T-cell (primary cell): Measurements from ENCODE around the gene PDSS2. TPM values are rescaled to one million over a fixed set of nuclear protein-coding genes. Genes with fewer than 3 reads are reported as not detected.

Experiments used
- ATAC-seq, 4 experiments: fragments of 200-7000 bp in 3 of 4; fragments of 150-1000 bp in 1 of 4; cut with Tn5 transposase; replicated peaks in 1 of 4; 1 replicate in 3 of 4; 2 replicates in 1 of 4; pipeline ENCODE4 v1.10.0; 2021; ENCODE audit warnings: moderate library complexity in 3 of 4, mild to moderate bottlenecking in 2 of 4, moderate number of reproducible peaks in 1 of 4
- CTCF ChIA-PET, 2 donors: fragments of 300-600 bp; sonication (Branson Sonifier 250); formaldehyde crosslinking; loops; one replicate each; lab custom pipeline; 2022; ENCODE audit warnings: antibody characterized with exemption in 2 of 2; lab: Charles Lee
- POLR2A ChIA-PET, 2 donors: fragments of 300-600 bp; sonication (Branson Sonifier 250); formaldehyde crosslinking; loops; one replicate each; lab custom pipeline; 2022; ENCODE audit warnings: antibody characterized with exemption in 2 of 2; lab: Charles Lee
- DNase-seq, 35 experiments: peaks; one replicate each; pipeline versions ENCODE4 v3.0.0 to v3.0.0-alpha.2; 2013 to 2023
- H3K27ac ChIP-seq: one replicate; pipeline ENCODE4 v1.5.1; 2013; ENCODE audit warnings: low read length
- H3K27me3 ChIP-seq, 2 experiments: replicated peaks in 1 of 2; 1 replicate in 1 of 2; 2 replicates in 1 of 2; pipeline versions ENCODE4 v1.6.1 to v1.7.0; 2013; ENCODE audit warnings: low read length in 1 of 2, mixed read lengths in 1 of 2; ENCODE audit not compliant: control insufficient read depth in 2 of 2, insufficient read depth in 2 of 2; ENCODE audit errors: extremely low read depth in 1 of 2
- H3K36me3 ChIP-seq, 2 donors: 1 replicate in 1 of 2; 2 replicates in 1 of 2; pipeline versions ENCODE4 v1.6.1 to v1.7.0; 2013; ENCODE audit warnings: low read length in 1 of 2; ENCODE audit not compliant: control insufficient read depth in 2 of 2, insufficient read depth in 1 of 2; ENCODE audit errors: extremely low read depth in 1 of 2
- H3K4me1 ChIP-seq, 2 experiments: 1 replicate in 1 of 2; 2 replicates in 1 of 2; pipeline versions ENCODE4 v1.6.1 to v1.7.0; 2013; ENCODE audit warnings: low read length in 2 of 2, mixed read lengths in 1 of 2; ENCODE audit not compliant: insufficient read depth in 2 of 2, control insufficient read depth in 1 of 2; ENCODE audit errors: extremely low read depth in 1 of 2
- H3K4me3 ChIP-seq, 2 donors: 1 replicate in 1 of 2; 2 replicates in 1 of 2; pipeline versions ENCODE4 v1.5.1 to v1.7.0; 2013; ENCODE audit warnings: mild to moderate bottlenecking in 2 of 2, low read length in 1 of 2, moderate library complexity in 1 of 2; ENCODE audit not compliant: control insufficient read depth in 1 of 2; ENCODE audit errors: extremely low read depth in 1 of 2
- H3K9me3 ChIP-seq: 2 replicates; pipeline ENCODE4 v1.7.0; 2013
- H3K27ac Mint-ChIP-seq, 2 donors: one replicate each; pipeline ENCODE4 v1.8.0; 2020 to 2021; ENCODE audit warnings: mild to moderate bottlenecking in 2 of 2, mixed read lengths in 2 of 2
- H3K27me3 Mint-ChIP-seq, 2 donors: one replicate each; pipeline ENCODE4 v1.8.0; 2021 to 2022; ENCODE audit warnings: mixed read lengths in 2 of 2
- H3K36me3 Mint-ChIP-seq: one replicate; pipeline ENCODE4 v1.8.0; 2021; ENCODE audit warnings: mixed read lengths
- H3K4me1 Mint-ChIP-seq, 3 donors: one replicate each; pipeline ENCODE4 v1.8.0; 2020 to 2022; ENCODE audit warnings: mixed read lengths in 3 of 3, mild to moderate bottlenecking in 1 of 3
- H3K4me3 Mint-ChIP-seq, 3 donors: one replicate each; pipeline ENCODE4 v1.8.0; 2020 to 2022; ENCODE audit warnings: mild to moderate bottlenecking in 3 of 3, mixed read lengths in 3 of 3, moderate library complexity in 3 of 3
- H3K9me3 Mint-ChIP-seq, 3 donors: one replicate each; pipeline ENCODE4 v1.8.0; 2020 to 2022; ENCODE audit warnings: mixed read lengths in 3 of 3
- WGBS: methylation state at CpG from one replicate; pipeline ENCODE4 v1.1.5; 2013; ENCODE audit warnings: missing lambda C conversion rate; ENCODE audit not compliant: insufficient coverage; 5-methylcytosine and 5-hydroxymethylcytosine counted together
- total RNA-seq, 35 experiments: library from RNA in 6 of 35; stranded (reverse) in 6 of 35; fragments of 120-200 nt in 1 of 35; gene quantifications; one replicate each; pipeline versions ENCODE4 v1.2.1 to v1.2.4 and lab custom pipeline; 2013 to 2026

Gene PDSS2
- total RNA-seq, 5 donors from 2014 or later (not counting 1 experiment from before 2014, with no cell fraction given), result 10.8 to 13.6 (median 11.8) TPM

DNA sequence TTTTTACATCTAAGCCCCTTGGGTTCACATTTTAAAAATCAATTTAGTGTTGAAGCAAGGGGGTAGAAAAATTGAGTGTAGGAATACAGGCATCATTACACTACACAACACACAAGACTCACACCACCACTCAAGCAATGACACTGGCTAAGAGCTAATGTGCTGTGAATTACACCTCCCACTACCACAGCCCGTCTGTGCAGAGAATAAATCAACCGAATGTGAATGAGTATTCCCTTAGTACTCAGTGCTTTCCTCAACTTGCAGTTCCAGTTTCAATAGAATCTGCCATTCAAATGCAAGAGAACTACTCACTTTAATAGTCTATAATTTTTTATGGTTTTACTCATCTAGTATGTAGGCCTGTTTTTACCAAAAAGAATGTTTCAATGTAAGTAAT is 114.4 kb downstream of the PDSS2 start:
- no peaks in the 10 kb centered on the region for H3K36me3 ChIP-seq
- ATAC-seq (no peak), DNase-seq (no peak)
- Mint-ChIP-seq H3K36me3 (peaks cover 8% of the 10 kb centered on the region), H3K27ac (no peak overlapping the region), H3K27me3 (no peaks in the 10 kb centered on the region), H3K9me3 (no peaks in the 10 kb centered on the region), H3K4me3 (no peak overlapping the region), H3K4me1 (peaks cover 0 to 4% (median 0%) of the 10 kb centered on the region in 3 donors)
- H3K4me1 ChIP-seq, result no peaks in the 10 kb centered on the region
- H3K9me3 ChIP-seq, result no peaks in the 10 kb centered on the region
- CTCF ChIA-PET, result no interaction called here
- no CpG with 5 or more reads among the region's 2 CpGs for WGBS
- no peak overlapping the region for H3K27ac ChIP-seq
- POLR2A ChIA-PET, result no interaction called here
- no peaks in the 10 kb centered on the region for H3K27me3 ChIP-seq
- H3K4me3 ChIP-seq, result no peak overlapping the region

DNA sequence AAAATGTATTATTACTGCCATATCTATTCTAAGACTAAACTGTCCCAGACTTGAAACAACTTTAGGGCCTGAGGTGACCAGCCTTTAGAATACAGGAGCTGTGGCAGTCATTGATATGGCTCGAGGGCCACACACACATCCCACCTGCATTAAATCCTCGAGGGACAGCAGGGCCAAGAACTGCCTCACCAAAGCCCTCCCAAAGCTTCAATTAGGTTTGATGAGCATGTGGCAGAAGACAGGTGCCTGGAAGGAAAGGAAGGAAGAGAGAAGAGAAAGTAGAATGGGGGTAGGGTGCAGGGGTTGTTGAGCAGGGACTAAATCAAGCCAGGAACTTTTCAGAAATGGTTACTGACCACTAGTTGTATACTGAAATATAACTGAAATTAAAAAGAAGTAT is 115.0 kb downstream of the PDSS2 start:
- Mint-ChIP-seq H3K27ac (no peak overlapping the region), H3K4me3 (no peak overlapping the region)
- no CpG with 5 or more reads among the region's 2 CpGs for WGBS

DNA sequence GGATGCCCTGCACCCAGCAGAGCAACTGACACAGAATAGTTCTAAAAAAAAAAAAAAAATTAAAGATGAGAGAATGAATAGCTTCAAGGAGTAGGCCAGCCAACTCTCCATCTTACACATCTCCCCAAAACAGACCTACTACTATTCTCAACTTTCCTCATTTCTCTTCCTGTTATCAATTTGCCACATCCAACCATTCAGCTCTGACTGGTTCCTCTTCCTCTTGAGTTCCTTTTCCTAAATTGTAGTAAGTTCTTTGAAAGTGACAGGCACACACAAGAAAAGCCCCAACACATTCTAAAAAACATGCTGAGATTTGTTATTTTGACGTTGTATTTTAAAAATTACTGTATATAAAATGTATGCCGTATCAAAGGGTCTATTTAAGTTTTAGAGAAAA is 117.2 kb downstream of the PDSS2 start:
- no peak for ATAC-seq
- Mint-ChIP-seq H3K36me3 (peaks cover 6% of the 10 kb centered on the region), H3K4me1 (peaks cover 0 to 4% (median 2%) of the 10 kb centered on the region in 3 donors), H3K4me3 (no peak overlapping the region), H3K9me3 (no peaks in the 10 kb centered on the region), H3K27me3 (no peaks in the 10 kb centered on the region), H3K27ac (no peak overlapping the region)
- Histone ChIP-seq H3K4me3 (no peak overlapping the region), H3K36me3 (no peaks in the 10 kb centered on the region), H3K4me1 (no peaks in the 10 kb centered on the region), H3K27ac (no peak overlapping the region), H3K27me3 (no peaks in the 10 kb centered on the region), H3K9me3 (no peaks in the 10 kb centered on the region)
- ChIA-PET POLR2A (no interaction called here), CTCF (no interaction called here)
- WGBS, result no CpG with 5 or more reads among the region's 2 CpGs
- DNase-seq, result no peak

More for the DNA sequence above, 115.0 kb downstream of the PDSS2 start:
- Histone ChIP-seq H3K27me3 (no peaks in the 10 kb centered on the region), H3K9me3 (no peaks in the 10 kb centered on the region), H3K27ac (no peak overlapping the region), H3K4me1 (no peaks in the 10 kb centered on the region), H3K4me3 (no peak overlapping the region), H3K36me3 (no peaks in the 10 kb centered on the region)
- CTCF ChIA-PET, result no interaction called here
- no peak for ATAC-seq
- Mint-ChIP-seq H3K36me3 (peaks cover 6% of the 10 kb centered on the region), H3K4me1 (peaks cover 0 to 4% (median 0%) of the 10 kb centered on the region in 3 donors), H3K27me3 (no peaks in the 10 kb centered on the region), H3K9me3 (no peaks in the 10 kb centered on the region)
- DNase-seq, result no peak
- POLR2A ChIA-PET, result no interaction called here

DNA sequence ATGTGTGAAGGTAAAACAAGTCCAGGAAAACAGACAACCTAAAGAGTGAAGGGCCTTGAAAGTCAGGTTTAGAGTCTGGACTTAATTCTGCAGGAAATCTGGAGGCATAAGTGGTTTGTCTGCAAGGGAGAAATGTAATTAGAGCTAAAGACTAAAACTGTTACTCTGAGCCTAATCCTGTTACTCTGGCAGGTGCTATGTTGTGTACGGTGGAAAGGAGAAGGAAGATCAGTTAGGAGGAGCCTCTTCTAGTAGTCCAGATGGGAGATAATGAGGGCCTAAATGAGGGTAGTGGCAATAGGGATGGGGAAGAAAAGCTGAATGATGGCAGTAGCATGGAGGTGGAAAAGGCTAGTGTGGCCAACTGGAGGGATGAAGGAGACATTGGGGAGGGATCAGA is 118.5 kb downstream of the PDSS2 start:
- POLR2A ChIA-PET, result no interaction called here
- Mint-ChIP-seq H3K27ac (no peak overlapping the region), H3K4me1 (peaks cover 0 to 4% (median 2%) of the 10 kb centered on the region in 3 donors)

DNA sequence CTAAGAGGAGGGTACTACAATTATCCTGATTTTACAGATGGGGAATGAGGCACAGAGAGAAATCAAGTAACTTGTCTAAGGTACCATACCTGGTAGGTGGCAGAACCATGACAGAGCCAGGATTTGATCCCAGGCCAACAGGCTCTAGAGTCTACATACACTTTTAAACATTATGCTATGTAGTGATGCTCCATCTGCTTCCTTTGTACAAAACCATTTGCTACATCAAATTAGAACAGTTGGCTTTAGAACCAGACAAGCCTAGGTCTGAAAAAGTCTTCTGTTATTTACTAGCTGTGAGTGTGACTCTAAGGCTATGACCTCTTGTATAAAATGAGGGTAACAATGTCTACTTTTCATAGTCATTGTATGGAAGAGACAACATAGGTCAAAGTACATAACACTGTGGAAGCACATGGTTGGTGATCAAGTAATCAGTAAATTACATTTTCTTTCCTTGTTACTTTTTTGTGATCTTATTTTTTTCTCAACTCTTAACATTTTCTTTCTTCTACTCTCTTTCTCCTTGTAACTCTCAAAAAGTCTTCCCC is 122.1 kb downstream of the PDSS2 start:
- no peaks in the 10 kb centered on the region for H3K9me3 ChIP-seq
- DNase-seq, result no peak
- no peaks in the 10 kb centered on the region for H3K27me3 Mint-ChIP-seq
- no peaks in the 10 kb centered on the region for H3K4me1 ChIP-seq
- H3K27ac ChIP-seq, result no peak overlapping the region
- H3K4me3 ChIP-seq, result no peak overlapping the region
- no peak for ATAC-seq
- no peak overlapping the region for H3K27ac Mint-ChIP-seq
- ChIA-PET CTCF (interaction anchor here in 1 of 2 donors (0.7 kb wide), 1 partner anchor 695 kb away, joined by 3 read pairs; no protein-coding TSS in a partner anchor), POLR2A (no interaction called here)
- peaks cover 0 to 2% of the 10 kb centered on the region in 2 donors for H3K36me3 ChIP-seq
- peaks cover 0 to 7% (median 2%) of the 10 kb centered on the region in 3 donors for H3K4me1 Mint-ChIP-seq
- no peaks in the 10 kb centered on the region for H3K9me3 Mint-ChIP-seq
- peaks cover 20% of the 10 kb centered on the region for H3K36me3 Mint-ChIP-seq
- H3K4me3 Mint-ChIP-seq, result no peak overlapping the region
- no peaks in the 10 kb centered on the region for H3K27me3 ChIP-seq

More for the DNA sequence above, 118.5 kb downstream of the PDSS2 start:
- no peaks in the 10 kb centered on the region for H3K9me3 ChIP-seq
- H3K4me1 ChIP-seq, result no peaks in the 10 kb centered on the region
- DNase-seq (no peak), ATAC-seq (no peak)
- H3K4me3 ChIP-seq, result no peak overlapping the region
- Mint-ChIP-seq H3K9me3 (no peaks in the 10 kb centered on the region), H3K36me3 (peaks cover 6% of the 10 kb centered on the region), H3K27me3 (no peaks in the 10 kb centered on the region), H3K4me3 (no peak overlapping the region)
- CTCF ChIA-PET, result no interaction called here
- WGBS, result 100% methylated on average over 1 of the region's 1 CpG
- H3K27me3 ChIP-seq, result no peaks in the 10 kb centered on the region
- H3K27ac ChIP-seq, result no peak overlapping the region
- H3K36me3 ChIP-seq, result no peaks in the 10 kb centered on the region

DNA sequence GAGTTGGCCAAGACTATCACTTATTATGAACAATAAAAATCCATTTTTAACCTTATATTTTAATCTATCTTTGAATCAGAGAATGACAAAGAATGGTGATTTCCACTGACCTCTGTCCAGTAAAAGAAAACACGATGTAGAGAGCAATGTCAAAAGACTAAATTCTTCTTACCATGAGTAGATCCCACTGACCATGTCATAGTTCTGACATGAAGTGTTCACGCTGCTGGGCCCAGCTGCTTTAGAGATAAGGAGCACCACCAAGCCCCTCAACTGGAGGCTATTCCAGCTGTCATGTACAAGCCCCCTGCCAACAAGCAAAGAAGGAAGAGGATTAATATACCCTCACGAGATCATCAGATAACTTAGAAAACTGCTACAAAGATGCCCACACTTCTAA is 125.3 kb downstream of the PDSS2 start:
- Mint-ChIP-seq H3K4me3 (no peak overlapping the region), H3K27ac (no peak overlapping the region), H3K36me3 (peaks cover 27% of the 10 kb centered on the region), H3K9me3 (no peaks in the 10 kb centered on the region), H3K4me1 (peaks cover 13 to 22% (median 18%) of the 10 kb centered on the region in 3 donors), H3K27me3 (no peaks in the 10 kb centered on the region)
- Histone ChIP-seq H3K4me3 (no peak overlapping the region), H3K36me3 (peaks cover 0 to 2% of the 10 kb centered on the region in 2 donors), H3K27ac (no peak overlapping the region), H3K4me1 (peaks cover 0 to 5% of the 10 kb centered on the region in 2 experiments), H3K9me3 (no peaks in the 10 kb centered on the region), H3K27me3 (no peaks in the 10 kb centered on the region)
- no peak for DNase-seq
- ChIA-PET POLR2A (no interaction called here), CTCF (interaction anchor here in 1 of 2 donors (0.7 kb wide), 2 partner anchors 708 to 1284 kb away, joined by 3 to 5 read pairs; no protein-coding TSS in a partner anchor)
- ATAC-seq, result no peak
- WGBS, result 80% methylated on average over 1 of the region's 3 CpGs
